PC-3 (cell line): ENCODE results near the gene NOX3. TPM values are rescaled to one million over a fixed set of nuclear protein-coding genes. Genes with fewer than 3 reads are reported as not detected.
A peak's percentile ranks its signal among the peaks of the same experiment; 100 is the strongest.

ENCODE experiments used
- ATAC-seq: fragments of 200-7000 bp; cut with Tn5 transposase; 2 replicates; pipeline ENCODE4 v1.9.1; 2020; ENCODE audit warnings: mild to moderate bottlenecking, moderate library complexity
- BruUV-seq: library from RNA; stranded (reverse); fragments of 400-500 nt; replicated peaks from 2 replicates; lab custom pipeline; 2021; lab: Mats Ljungman, UMichigan
- CTCF ChIA-PET: fragments of 300-600 bp; sonication (Branson Sonifier 250); formaldehyde crosslinking; loops from one replicate; lab custom pipeline; 2022; ENCODE audit warnings: antibody characterized with exemption; lab: Charles Lee
- POLR2A ChIA-PET: fragments of 300-600 bp; sonication (Branson Sonifier 250); formaldehyde crosslinking; loops from one replicate; lab custom pipeline; 2022; ENCODE audit warnings: antibody characterized with exemption; ENCODE audit not compliant: unreplicated experiment; lab: Charles Lee
- DNase-seq: peaks from one replicate; pipeline ENCODE4 v3.0.0-alpha.2; 2015
- H2AFZ ChIP-seq: fragments of 300-600 bp; sonication (generic); 2 replicates; pipeline ENCODE4 v1.6.0; 2016; ENCODE audit warnings: antibody characterized with exemption, low read length
- H3F3A ChIP-seq: fragments of 300-600 bp; sonication (generic); one replicate; pipeline ENCODE4 v1.6.0; 2017; ENCODE audit warnings: antibody characterized with exemption, low read length, control low read depth, mild to moderate bottlenecking; ENCODE audit not compliant: unreplicated experiment
- H3K27ac ChIP-seq: fragments of 300-600 bp; sonication (generic); 2 replicates; pipeline ENCODE4 v1.5.1; 2016; ENCODE audit warnings: mild to moderate bottlenecking, low read length
- H3K27me3 ChIP-seq: fragments of 300-600 bp; sonication (generic); 2 replicates; pipeline ENCODE4 v1.6.1; 2016; ENCODE audit warnings: low read length, mixed read lengths
- H3K36me3 ChIP-seq: fragments of 300-600 bp; sonication (generic); 2 replicates; pipeline ENCODE4 v1.6.1; 2016; ENCODE audit warnings: low read depth, mixed run types, low read length, mixed read lengths
- H3K4me1 ChIP-seq: fragments of 300-600 bp; sonication (generic); 2 replicates; pipeline ENCODE4 v1.5.1; 2016; ENCODE audit warnings: low read length; ENCODE audit not compliant: insufficient read depth
- H3K4me2 ChIP-seq: fragments of 300-600 bp; sonication (generic); 2 replicates; pipeline ENCODE4 v1.6.0; 2016; ENCODE audit warnings: low read length
- H3K4me3 ChIP-seq: fragments of 300-600 bp; sonication (generic); 2 replicates; pipeline ENCODE4 v1.5.1; 2016; ENCODE audit warnings: mild to moderate bottlenecking, low read length, mixed read lengths
- H3K79me2 ChIP-seq: fragments of 300-600 bp; sonication (generic); 2 replicates; pipeline ENCODE4 v1.6.1; 2017; ENCODE audit warnings: low read length, mixed read lengths
- H3K9ac ChIP-seq: fragments of 300-600 bp; sonication (generic); 2 replicates; pipeline ENCODE4 v1.6.0; 2016; ENCODE audit warnings: mild to moderate bottlenecking, low read length
- H3K9me2 ChIP-seq: fragments of 300-600 bp; sonication (generic); replicated peaks from 2 replicates; pipeline ENCODE4 v1.6.1; 2016; ENCODE audit warnings: mixed run types, low read length, mixed read lengths
- H3K9me3 ChIP-seq: fragments of 300-600 bp; sonication (generic); 2 replicates; pipeline ENCODE4 v1.6.1; 2016; ENCODE audit warnings: low read length, mixed read lengths
- H4K20me1 ChIP-seq: fragments of 300-600 bp; sonication (generic); 2 replicates; pipeline ENCODE4 v1.6.1; 2016; ENCODE audit warnings: low read length, mixed read lengths
- EZH2 ChIP-seq: fragments of 300-600 bp; sonication (generic); IDR thresholded peaks from one replicate; pipeline ENCODE4 v1.6.1; 2017; ENCODE audit warnings: antibody characterized with exemption, mild to moderate bottlenecking, low read length; ENCODE audit not compliant: unreplicated experiment
- EZH2phosphoT487 ChIP-seq: fragments of 300-600 bp; sonication (generic); IDR thresholded peaks from 2 replicates; pipeline ENCODE4 v1.6.1; 2018; ENCODE audit warnings: mild to moderate bottlenecking, antibody characterized with exemption, low read length, borderline replicate concordance
- intact Hi-C: fragments of 100-400 bp; cut with micrococcal nuclease; formaldehyde crosslinking; loops from 2 replicates; pipeline ENCODE4 v1.9.0; 2023
- total RNA-seq: library from RNA; depleted of rRNA; stranded (reverse); fragments of >200 nt; gene quantifications from 2 replicates; pipeline ENCODE4 v1.2.3, GENCODE V29; 2014
- TF ChIP-seq, protein P1 (sequence below): fragments of 300-600 bp; sonication (generic); conservative IDR thresholded peaks from 2 replicates; pipeline ENCODE4 v1.5.1; 2017; ENCODE audit warnings: antibody characterized with exemption, low read depth, mild to moderate bottlenecking, low read length

Gene NOX3
- total RNA-seq, 1 experiment from 2014 or later: not detected

DNA sequence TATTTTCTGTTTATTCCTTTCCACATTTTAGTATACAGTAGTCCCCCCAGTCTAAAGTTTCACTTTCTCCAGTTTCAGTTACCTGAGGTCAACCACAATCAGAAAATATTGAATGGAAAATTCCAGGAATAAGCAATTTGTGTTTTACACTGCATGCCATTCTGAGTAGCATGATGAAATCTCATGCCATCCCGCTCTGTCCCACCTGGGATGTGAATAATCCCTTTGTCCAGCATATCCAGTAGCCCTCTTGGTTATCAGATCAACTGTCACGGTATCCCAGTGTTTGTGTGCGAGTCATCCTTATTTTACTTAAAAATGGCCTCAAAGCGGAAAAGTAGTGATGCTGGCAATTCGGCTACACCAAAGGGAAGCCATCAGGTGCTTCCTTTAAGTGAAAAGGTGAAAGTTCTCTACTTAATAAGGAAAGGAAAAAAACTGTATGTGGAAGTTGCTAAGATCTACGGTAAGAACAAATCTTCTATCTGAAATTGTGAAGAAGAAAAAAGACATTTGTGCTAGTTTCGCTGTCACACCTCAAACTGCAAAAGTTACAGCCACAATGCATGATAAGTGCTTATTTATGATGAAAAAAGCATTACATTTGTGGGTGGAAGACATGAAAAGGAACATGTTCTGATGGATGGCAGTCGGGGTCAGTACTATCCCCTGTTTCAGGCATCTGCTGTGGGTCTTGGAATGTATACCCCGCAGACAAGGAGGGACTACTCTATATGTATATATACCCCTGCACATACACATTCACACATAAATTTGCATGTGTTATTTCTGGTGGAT, 11.3 kb downstream of the NOX3 start:
- TSS peak; percentile 98 for BruUV-seq
- peak overlapping the region; percentile 35 for H3K4me2 ChIP-seq
- intact Hi-C loops: loop anchor here (1.0 kb wide), 1 partner anchor 8 kb away; no protein-coding TSS in a partner anchor

DNA sequence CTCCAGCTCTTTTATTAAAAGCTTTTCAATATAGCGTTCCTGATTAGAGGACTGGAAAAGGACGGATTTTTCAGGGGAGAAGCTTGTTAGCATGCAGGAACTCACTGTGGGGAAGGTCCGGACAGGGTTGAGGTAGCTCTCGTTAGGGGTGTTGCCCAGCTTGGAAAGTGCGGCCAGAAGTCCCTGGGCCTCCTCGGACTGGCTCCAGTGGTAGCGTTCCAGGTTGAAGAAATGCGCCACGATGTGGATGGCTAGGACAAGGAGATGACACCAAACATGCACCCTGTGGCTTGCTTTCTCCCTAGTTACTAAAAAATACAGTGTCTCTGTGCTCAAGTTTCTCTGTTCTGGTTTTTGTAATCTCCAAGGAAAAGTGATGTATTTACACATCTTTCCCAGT, 12.5 kb downstream of the NOX3 start:
- no peaks in the 10 kb centered on the region for H3K9me3 ChIP-seq
- no peaks in the 10 kb centered on the region for H4K20me1 ChIP-seq
- H2AFZ ChIP-seq: no peak overlapping the region
- no peaks in the 10 kb centered on the region for H3K9me2 ChIP-seq
- DNase-seq: no peak
- no peaks in the 10 kb centered on the region for H3F3A ChIP-seq
- intact Hi-C loops: no loop called here
- ChIA-PET POLR2A (no interaction called here), CTCF (no interaction called here)
- no peaks in the 10 kb centered on the region for H3K79me2 ChIP-seq
- TF ChIP-seq, protein P1, sequence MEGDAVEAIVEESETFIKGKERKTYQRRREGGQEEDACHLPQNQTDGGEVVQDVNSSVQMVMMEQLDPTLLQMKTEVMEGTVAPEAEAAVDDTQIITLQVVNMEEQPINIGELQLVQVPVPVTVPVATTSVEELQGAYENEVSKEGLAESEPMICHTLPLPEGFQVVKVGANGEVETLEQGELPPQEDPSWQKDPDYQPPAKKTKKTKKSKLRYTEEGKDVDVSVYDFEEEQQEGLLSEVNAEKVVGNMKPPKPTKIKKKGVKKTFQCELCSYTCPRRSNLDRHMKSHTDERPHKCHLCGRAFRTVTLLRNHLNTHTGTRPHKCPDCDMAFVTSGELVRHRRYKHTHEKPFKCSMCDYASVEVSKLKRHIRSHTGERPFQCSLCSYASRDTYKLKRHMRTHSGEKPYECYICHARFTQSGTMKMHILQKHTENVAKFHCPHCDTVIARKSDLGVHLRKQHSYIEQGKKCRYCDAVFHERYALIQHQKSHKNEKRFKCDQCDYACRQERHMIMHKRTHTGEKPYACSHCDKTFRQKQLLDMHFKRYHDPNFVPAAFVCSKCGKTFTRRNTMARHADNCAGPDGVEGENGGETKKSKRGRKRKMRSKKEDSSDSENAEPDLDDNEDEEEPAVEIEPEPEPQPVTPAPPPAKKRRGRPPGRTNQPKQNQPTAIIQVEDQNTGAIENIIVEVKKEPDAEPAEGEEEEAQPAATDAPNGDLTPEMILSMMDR: no peak
- no peak for TF ChIP-seq EZH2phosphoT487
- TF ChIP-seq EZH2: no peak
- H3K4me1 ChIP-seq: peaks cover 10% of the 10 kb centered on the region; the same call in 1 of the 2 replicates
- no peak overlapping the region for H3K4me3 ChIP-seq
- BruUV-seq: TSS peak; percentile 57
- ATAC-seq: no peak
- H3K4me2 ChIP-seq: no peak overlapping the region
- H3K27me3 ChIP-seq: no peaks in the 10 kb centered on the region
- no peaks in the 10 kb centered on the region for H3K36me3 ChIP-seq
- H3K27ac ChIP-seq: no peak overlapping the region
- no peak overlapping the region for H3K9ac ChIP-seq

More for the DNA sequence above, 11.3 kb downstream of the NOX3 start:
- Histone ChIP-seq H3K4me1 (peaks cover 10% of the 10 kb centered on the region; the same call in 1 of the 2 replicates), H3K9me2 (no peaks in the 10 kb centered on the region), H3K36me3 (no peaks in the 10 kb centered on the region), H4K20me1 (no peaks in the 10 kb centered on the region), H3K9me3 (no peaks in the 10 kb centered on the region), H3K79me2 (no peaks in the 10 kb centered on the region), H3K9ac (peak overlapping the region; percentile 23; the same call in 1 of the 2 replicates), H3K4me3 (no peak overlapping the region), H3F3A (no peaks in the 10 kb centered on the region), H2AFZ (peak overlapping the region; percentile 46; the same call in 1 of the 2 replicates), H3K27ac (peak overlapping the region; percentile 46), H3K27me3 (no peaks in the 10 kb centered on the region)
- ChIA-PET POLR2A (no interaction called here), CTCF (no interaction called here)
- ATAC-seq: peak; percentile 95
- TF ChIP-seq EZH2: no peak
- TF ChIP-seq, protein P1: no peak
- DNase-seq: peak; percentile 66

DNA sequence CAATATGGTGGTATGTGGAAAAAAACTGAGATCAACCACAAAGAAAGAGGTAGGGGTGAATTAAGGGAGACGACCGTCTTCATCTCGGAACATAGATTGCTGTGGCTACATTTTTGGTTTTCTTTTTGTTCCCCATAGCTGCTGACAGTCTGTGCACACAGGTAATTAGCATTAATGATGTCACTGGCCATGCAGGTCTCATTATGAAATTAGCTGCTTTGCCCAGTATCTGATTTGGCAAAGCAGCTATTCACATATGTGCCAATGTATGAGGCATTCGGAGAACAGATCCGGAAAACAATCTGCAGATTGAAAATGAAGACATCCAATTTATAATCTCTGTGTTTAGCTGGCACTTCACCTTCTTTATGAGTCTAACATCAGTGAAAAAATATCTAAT, 13.1 kb downstream of the NOX3 start:
- ChIA-PET CTCF (interaction anchor here (0.6 kb wide), 1 partner anchor 241 kb away, joined by 4 read pairs; no protein-coding TSS in a partner anchor), POLR2A (no interaction called here)
- H3K4me1 ChIP-seq: peaks cover 10% of the 10 kb centered on the region; the same call in 1 of the 2 replicates
- no peaks in the 10 kb centered on the region for H3K9me2 ChIP-seq
- no peaks in the 10 kb centered on the region for H4K20me1 ChIP-seq
- no peak overlapping the region for H3K4me2 ChIP-seq
- no peak overlapping the region for H3K27ac ChIP-seq
- no peak overlapping the region for H3K9ac ChIP-seq
- no peak overlapping the region for H2AFZ ChIP-seq
- intact Hi-C loops: no loop called here
- H3K36me3 ChIP-seq: no peaks in the 10 kb centered on the region
- ATAC-seq (no peak), DNase-seq (no peak)
- TF ChIP-seq EZH2phosphoT487 (no peak), EZH2 (no peak)
- TF ChIP-seq, protein P1: no peak
- BruUV-seq: no TSS peak
- H3K9me3 ChIP-seq: no peaks in the 10 kb centered on the region
- no peaks in the 10 kb centered on the region for H3K79me2 ChIP-seq
- H3K27me3 ChIP-seq: no peaks in the 10 kb centered on the region
- H3K4me3 ChIP-seq: no peak overlapping the region
- no peaks in the 10 kb centered on the region for H3F3A ChIP-seq
